ENCODE results near the gene ZSCAN2. TPM values are rescaled to one million over a fixed set of nuclear protein-coding genes. Genes with fewer than 3 reads are reported as not detected.

The ZSCAN2 gene
- total RNA-seq, 4 donors from 2014 or later, result 0.45 to 9.5 (median 2.6) TPM

- Histone ChIP-seq H3K27ac (no peak overlapping the region), H3K4me3 (no peak overlapping the region), H3K9me3 (no peaks in the 10 kb centered on the region), H3K4me1 (no peaks in the 10 kb centered on the region), H3K36me3 (peaks cover 0 to 86% (median 0%) of the 10 kb centered on the region in 3 donors), H3K27me3 (no peaks in the 10 kb centered on the region)
- no peak for DNase-seq
- TF ChIP-seq CTCF (IDR thresholded peaks at IDR 0.05) (no peak), POLR2A (IDR thresholded peaks at IDR 0.05) (no peak)
- intact Hi-C loops (cut with DNase I), result no loop called here
- 94% methylated on average over 3 of the region's 3 CpGs for WGBS, 2 donors
Measured at GRCh38 chr15:84668221-84668982, 67.6 kb downstream of the ZSCAN2 start.

DNA sequence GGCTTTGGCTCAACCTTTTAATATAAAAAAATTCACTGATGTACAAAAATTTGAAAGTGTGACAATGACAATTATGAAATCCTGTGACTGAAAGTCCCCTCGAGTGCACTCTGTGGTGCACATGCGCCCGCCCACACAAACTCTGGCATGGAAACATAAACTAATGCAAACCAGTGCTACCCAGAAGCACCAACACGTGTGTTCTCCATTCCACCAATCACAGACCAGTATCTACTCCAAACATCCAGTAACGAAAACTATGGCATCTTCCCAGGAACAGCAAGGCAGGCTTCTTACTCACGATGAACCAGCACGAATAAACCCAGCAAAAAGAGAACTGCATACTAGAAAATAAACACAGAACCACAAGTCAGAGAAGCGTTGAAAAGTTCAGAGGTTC is 68.9 kb downstream of the ZSCAN2 start:
- no peak overlapping the region for H3K4me3 ChIP-seq
- 84 to 85% methylated on average over 8 of the region's 8 CpGs for WGBS, 2 donors
- TF ChIP-seq POLR2A (IDR thresholded peaks at IDR 0.05) (no peak), CTCF (IDR thresholded peaks at IDR 0.05) (no peak)
- no peak overlapping the region for H3K27ac ChIP-seq
- H3K36me3 ChIP-seq, result peaks cover 0 to 89% (median 0%) of the 10 kb centered on the region in 3 donors
- no peaks in the 10 kb centered on the region for H3K9me3 ChIP-seq
- H3K4me1 ChIP-seq, result no peaks in the 10 kb centered on the region
- H3K27me3 ChIP-seq, result no peaks in the 10 kb centered on the region
- DNase-seq, result no peak
- intact Hi-C loops (cut with DNase I), result no loop called here

- Histone ChIP-seq H3K27ac (no peak overlapping the region), H3K36me3 (peaks cover 0 to 89% (median 0%) of the 10 kb centered on the region in 3 donors), H3K9me3 (no peaks in the 10 kb centered on the region), H3K4me3 (no peak overlapping the region), H3K4me1 (no peaks in the 10 kb centered on the region), H3K27me3 (no peaks in the 10 kb centered on the region)
- intact Hi-C loops (cut with DNase I), result no loop called here
- DNase-seq, result no peak
- no peak for TF ChIP-seq POLR2A (IDR thresholded peaks at IDR 0.05)
- TF ChIP-seq CTCF (IDR thresholded peaks at IDR 0.05), result no peak
Measured at GRCh38 chr15:84671211-84671610, 70.4 kb downstream of the ZSCAN2 start.

Other genes with a start within 250 kb of the ZSCAN2 start
- gene WDR73, start 53.3 kb downstream of the ZSCAN2 start, total RNA-seq, result 10 to 100 TPM; 14.1 to 27.5 (median 16.5) TPM
- 10 to 100 TPM in 3 of 4 donors, 1 to 10 TPM in 1; 2.3 to 20.6 (median 11.0) TPM for gene NMB, start 57.2 kb downstream of the ZSCAN2 start, total RNA-seq
- 100 to 1,000 TPM in 1 of 4 donors, 10 to 100 TPM in 3; 54.1 to 103 (median 72.8) TPM for gene SEC11A, start 115.1 kb downstream of the ZSCAN2 start, total RNA-seq
- 10 to 100 TPM in 3 of 4 donors, 1 to 10 TPM in 1; 8.0 to 12.2 (median 10.3) TPM for gene ZNF592, start 147.6 kb downstream of the ZSCAN2 start, total RNA-seq
- gene ALPK3, start 216.3 kb downstream of the ZSCAN2 start, total RNA-seq, result 1 to 10 TPM; 1.8 to 4.2 (median 2.7) TPM